Measurements from ENCODE around the gene PATJ.
"Not testable (repeated sequence)": the region's sequence is repeated elsewhere in the genome, so short reads cannot be mapped to it uniquely, and the experiment has no call there.

The PATJ gene

DNA sequence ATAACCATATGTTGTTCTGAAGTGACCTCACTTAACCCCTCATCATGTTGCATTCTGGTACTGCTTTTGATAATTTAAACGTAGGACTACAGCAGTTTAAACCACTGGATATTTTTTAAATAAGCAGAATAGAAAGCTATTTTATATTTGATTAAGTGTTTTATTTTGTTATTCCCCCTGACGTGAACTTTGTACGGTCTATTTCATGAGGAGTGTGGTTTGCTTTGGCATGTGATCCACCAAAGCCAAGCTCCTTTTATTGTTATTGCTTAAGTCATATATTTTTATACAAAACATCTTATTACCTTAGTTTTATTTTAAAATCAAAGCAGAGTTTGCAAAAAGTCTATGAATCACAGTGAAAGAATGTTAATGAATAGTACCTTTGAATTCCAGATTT lies 351.0 kb downstream of the PATJ start:
- no peak for DNase-seq (ENCODE audit: low read depth)

DNA sequence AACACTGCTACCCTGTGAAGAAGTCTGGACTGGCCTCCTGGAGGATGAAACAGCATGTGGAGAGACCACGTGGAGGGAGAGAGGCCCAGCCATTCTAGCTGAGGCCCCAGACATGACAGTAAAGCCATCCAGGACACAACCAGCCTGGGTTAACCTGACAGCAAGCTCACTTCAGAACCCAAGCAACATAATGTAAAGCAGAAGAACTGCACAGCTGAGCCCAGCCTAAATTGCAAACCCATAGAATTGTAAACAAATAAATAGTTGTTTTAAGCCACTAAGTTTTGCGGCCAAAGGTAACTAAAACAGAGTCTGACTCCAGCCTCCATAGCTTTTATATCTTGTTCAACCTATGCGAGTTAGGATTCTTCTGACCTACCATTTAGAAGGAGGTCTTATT lies 355.2 kb downstream of the PATJ start:
- DNase-seq (ENCODE audit: low read depth) = no peak

DNA sequence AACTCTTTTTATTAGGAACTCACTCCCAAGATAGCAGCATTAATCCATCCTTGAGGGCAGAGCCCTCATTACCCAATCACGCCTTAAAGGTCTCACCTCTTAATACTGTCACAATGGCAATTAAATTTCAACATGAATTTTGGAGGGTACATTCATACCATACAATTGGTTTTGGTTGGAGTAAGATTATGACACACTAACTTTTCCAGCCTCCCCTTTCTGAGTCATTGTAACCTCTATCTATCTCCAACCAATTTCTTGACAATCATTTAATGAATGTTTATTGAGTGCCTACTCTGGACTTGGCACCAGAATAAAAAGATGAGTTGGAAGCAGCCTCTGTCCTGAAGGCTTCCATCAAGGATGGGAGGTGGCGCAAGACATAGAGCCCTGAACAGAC lies 358.2 kb downstream of the PATJ start:
- no peak for DNase-seq (ENCODE audit: low read depth)

DNA sequence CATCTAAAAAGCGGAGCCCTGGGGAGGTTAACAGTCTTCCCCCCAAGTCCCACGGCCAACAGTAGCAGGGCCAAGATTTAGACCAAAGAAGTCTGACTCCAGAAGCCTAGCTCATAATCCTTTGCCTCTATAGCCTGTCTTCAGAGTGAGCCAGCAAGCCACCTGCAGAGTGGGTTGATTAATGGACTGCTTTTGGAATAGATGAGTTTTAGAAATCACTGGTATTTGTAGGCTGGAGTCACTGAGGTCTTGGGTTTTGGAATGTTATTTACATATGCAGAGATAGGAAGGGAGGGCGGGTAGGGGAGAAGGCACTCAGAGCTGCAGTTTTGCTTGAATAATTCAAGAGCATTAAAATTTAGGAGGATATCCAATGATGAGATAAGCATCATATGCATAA lies 361.6 kb downstream of the PATJ start:
- DNase-seq (ENCODE audit: low read depth) = no peak

DNA sequence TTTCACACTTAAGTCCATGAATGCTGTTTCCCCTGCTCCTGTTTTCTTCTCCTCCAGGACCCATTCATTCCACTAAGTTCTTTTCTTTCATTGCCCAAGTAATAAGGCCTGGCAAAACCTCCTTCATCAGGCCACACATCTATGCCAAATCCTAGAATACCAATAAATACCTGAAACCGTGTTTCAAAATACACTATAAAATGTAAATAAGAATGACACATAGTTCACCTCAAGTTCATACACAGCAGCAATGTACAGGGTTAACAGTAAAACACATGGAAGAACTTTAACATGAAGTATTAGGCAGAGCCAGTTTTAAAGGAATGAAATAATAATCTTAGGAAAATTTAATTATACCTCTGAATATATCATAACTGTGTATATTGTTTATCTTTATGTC lies 365.6 kb downstream of the PATJ start:
- DNase-seq (ENCODE audit: low read depth) = no peak

DNA sequence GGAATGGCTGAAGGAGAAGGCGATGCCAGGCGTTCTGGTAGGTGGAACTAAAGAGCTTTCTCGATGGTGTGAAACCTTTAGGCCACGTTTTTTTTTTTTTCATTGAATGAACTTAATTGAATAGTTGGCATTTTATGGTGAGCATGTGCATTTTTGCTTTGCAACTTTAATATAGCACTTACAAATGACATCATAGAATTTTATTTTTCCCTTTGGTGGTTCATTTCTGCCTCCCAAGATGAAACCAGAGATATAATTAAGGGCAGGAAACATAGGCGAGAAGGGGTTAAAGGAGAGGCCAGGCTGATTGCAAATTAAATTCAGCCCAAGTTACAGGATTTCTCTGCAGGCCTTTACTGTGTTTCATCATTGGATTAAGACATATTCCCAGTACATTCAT lies 366.8 kb downstream of the PATJ start:
- DNase-seq (ENCODE audit: low read depth) = no peak

DNA sequence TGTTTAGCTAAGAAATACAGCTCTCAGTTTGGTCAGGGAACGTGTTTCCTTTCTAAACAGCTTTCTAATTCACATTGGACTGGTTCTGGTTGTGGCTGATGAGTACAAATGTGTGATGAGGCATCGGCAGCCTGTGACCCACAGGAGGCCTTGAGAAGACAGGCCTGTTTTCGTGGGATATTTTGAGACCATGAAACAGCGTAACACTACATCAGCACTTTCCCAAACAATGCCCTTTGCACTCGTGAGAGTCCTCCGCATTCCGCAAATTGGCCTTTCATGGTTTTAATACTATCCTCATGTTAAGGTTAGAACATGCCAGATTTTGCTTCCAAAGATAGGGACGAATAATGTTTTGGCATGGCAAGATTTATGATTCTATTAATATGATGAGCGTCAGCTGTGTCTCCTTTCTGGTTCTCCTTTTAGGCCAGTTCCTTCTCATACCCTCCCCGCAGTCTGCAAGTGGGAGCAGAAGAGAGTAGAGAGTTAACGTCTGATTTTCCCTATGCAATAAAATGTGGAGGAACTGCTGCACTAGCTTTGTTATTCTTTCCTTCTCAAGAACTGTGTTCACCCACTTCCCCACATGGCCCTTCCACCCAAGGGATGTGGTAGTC lies 368.0 kb downstream of the PATJ start:
- DNase-seq (ENCODE audit: low read depth) = no peak

DNA sequence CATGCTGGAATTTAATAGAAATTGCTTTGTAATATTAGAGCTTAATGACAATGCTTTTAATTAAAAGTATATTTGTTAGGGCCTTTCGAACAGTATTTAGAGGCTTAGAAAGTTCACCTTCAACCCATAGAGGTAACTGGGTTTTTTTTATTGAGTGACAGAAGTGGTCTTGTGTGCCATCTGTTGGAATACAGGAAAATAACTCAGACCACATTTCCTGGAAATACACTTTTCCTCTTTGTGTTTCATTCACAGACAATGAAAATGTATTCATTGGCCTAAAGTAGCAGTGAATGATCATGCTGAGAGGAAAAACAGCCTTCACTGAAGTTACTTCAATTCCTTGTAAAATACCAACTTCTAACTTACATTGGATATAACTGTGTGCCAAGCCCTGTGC lies 368.8 kb downstream of the PATJ start:
- DNase-seq (ENCODE audit: low read depth) = no peak

DNA sequence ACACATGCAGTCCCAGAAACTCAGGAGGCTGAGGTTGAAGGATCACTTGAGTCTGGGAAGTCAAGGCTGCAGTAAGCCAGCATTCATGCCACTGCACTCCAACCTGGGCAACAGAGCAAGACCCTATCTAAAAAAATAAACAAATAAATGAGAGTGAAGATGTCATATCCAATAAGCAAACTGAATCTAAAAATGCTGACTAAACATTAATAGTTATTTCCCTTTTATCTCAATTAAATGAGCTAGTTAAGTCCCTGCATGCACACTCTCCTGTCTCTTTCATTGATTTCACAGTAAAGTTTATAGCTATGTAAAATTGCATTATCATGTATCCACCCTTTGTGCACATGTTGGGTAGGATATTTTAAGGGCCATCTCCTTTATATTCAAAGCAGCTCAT lies 371.2 kb downstream of the PATJ start:
- DNase-seq (ENCODE audit: low read depth) = no peak

DNA sequence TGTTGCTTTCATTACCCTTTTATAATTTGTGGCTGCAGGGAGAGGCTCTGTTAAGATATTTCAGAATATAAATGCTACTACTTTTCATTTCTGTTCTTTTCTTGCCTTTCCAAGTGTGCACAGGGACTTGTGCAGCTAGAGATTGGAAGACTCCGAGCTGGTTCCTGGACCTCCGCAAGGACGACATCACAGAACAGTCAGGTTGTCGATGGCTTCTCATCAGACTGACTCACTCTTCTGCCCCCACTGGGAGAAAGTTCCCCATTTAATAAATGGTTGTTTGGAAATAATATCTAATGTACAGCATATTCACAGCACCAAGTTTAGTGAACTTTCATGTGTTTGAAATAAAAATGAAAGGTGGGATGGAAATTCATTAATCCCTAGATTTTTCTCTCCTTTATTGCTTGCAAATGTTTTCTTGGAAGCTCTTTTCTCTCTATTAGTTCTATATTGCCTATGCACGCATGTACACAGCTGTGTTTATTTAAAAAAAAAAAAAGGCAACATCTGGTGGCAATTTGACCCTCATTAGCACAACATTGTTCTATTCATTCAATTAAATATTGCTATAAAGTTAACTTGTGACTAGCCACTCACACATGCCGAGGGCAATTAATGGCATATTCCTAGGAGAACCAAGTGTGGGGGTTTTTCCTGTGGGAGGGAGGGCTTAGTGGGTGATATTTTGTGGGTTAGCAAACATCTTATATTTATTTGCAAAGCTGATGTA lies 374.9 kb downstream of the PATJ start:
- DNase-seq (ENCODE audit: low read depth) = no peak

DNA sequence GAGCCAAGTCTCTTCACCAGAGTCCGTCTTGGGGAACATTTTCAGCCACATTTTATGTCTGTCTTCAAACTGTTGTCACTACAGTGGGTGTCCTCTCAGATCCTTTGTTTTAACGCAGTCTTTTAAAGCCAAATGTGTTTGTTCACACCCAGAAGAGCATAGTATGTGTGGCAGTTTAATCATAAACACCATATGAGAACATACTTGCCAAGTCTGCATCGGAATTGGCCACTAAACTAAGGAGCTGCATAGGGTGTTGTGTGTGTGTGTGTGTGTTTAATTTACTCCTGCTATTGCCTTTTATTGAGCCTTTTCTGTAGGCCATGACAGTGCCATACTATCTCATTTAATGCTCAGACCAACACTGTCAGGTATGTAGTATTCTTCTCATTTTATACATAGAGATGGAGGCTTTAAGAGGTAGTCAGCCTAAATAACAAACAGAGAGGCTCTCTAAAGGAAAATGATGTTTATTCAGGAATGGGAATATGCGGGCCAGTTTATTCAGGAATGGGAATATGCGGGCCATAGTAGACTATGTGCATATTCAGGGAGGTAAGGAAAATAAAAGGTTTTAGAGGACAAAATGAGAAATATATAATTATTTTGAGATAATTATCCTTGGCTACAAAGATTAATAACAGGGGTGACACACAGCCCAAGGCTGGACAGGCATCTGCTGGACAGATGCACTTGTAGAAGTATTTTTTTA lies 384.5 kb downstream of the PATJ start:
- DNase-seq (ENCODE audit: low read depth) = no peak

DNA sequence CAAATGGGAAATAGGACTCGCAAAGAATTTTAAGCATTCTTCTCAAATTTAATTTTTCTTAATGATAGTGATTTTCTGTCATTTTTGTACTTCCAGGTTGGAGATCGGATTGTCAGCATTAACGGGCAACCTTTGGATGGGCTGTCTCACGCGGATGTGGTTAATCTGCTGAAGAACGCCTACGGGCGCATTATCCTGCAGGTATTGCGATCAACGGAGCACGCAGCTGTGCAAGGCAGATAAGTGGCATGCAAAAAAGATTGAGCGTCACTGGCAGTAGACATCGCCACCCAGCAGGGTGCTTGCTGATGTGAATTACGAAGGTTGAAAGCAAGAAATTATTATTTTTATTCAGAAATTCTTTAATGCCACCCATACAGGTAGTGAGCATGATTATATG lies 386.5 kb downstream of the PATJ start:
- DNase-seq (ENCODE audit: low read depth) = no peak

DNA sequence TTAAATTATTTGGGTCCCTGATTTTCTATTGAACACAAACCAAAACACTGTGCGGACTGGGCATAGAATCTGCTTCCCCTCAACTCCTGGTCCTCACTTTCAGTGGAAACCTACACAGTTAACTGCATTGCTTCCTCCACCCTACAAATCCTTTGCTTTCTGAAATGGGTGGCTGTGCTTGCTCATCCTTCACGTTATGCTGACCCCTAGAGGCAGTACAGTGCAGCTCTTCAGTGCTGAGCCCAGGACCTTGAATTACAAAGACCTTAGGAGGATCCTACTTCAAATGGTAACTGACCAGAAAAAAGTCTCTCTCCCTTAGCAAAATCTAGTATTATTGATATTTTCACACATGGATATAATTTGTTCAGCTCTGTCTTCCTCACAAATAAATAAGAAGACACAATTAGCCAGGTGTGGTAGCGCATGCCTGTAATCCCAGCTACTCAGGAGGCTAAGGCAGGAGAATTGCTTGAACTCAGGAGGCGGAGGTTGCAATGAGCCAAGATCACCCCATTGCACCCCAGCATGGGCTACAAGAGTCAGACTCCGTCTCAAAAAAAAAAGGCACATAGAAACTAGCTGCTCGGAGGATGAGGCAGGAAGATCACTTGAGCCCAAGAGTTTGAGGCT lies 388.9 kb downstream of the PATJ start:
- DNase-seq (ENCODE audit: low read depth) = no peak

DNA sequence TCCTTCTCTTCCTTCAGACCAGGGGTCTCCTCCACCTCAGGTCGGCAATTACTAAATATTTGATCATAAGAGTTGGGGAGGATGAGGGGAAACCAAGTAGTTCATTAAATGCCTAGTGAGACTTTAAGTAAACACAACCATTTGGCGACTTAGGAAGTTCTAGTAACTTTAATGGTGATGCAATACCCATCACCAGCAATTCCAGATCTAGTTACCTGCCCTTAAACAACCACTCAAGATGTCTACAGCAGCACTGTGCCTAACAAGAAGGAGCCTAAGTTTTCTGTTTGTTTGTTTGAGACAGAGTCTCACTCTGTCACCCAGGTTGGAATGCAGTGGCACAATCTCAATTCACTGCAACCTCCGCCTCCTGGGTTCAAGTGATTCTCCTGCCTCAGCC lies 395.7 kb downstream of the PATJ start:
- DNase-seq (ENCODE audit: low read depth) = no peak

DNA sequence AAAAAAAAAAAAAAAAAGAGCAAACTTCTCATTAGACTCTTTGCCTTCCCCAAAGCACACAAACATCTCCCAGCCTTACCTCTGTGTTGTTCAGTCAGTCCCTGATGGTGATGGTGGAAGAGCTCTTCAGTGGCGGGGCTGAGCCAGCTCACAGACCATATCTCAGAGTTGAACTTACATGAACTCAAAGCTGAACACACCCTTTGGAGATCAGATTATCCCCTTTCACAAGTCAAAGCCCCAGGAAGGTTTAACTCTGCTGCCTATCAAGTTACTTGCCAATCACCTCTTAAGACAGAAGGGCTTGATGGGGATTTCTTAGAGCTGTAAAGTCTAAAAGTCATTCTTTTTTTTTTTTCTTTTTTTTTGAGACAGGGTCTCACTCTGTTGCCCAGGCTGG lies 397.1 kb downstream of the PATJ start:
- DNase-seq (ENCODE audit: low read depth) = no peak

DNA sequence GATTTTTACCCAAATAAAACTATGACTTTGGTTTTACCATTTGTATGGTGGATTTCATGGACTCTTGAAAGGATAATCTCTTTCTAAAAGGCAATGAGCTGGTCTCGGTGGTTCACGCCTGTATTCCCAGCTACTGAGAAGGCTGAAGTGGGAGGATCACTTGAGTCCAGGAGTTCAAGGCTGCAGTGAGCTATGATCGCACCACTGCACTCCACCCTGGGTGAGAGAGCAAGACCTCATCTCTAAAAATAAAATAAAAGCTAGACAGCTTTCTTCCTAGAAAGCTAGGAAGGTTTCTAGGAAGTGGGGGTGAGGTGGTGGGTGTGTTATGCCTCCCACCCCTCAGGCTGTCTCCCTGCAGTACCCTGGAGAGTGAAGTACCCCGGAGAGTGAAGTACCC lies 398.4 kb downstream of the PATJ start:
- no peak for DNase-seq (ENCODE audit: low read depth)

DNA sequence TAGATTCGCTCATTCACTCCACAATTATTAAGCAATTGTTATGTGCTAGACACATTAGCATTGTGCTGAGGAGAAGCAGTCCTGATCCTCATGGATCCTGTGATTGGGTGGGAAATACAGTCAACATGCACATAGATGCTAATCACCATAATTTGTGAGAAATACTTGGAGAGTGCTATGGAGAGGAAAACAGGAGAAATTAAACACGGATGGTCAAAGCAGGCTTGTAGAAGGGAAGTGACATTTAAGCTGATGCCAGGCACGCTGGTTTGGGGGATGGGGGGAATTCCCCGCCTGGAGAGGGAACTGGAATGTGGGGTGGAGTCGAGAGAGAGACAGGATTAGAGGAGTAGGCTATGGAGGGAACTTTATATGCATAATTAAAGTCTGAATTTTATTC lies 400.2 kb downstream of the PATJ start:
- DNase-seq (ENCODE audit: low read depth) = no peak

DNA sequence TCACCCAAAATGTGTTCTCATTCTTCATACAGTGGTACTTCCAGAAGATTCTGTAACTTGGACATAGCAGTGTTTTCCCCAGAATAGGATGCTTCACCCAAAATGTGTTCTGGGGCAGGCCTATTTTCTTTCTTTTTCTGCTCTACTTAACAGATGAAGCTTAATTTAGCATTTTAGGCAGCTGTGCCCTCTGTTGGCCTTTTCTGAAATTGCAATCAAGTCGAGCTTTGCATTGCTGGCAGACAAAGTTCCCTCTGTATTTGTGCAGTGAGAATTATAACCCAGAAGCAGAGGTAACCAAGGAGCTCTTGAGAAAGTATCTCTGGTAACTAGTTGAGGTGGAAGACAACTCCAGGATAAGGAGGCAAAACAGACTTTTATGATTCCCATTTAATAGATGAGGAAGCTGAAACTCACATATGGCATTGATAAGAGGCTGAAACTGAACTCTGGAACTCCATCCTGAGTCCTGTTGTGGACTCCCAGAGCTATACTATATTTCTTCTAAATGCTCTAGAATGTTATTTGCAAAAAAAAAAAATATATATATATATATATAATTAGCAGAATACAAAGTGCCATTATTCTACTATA lies 402.1 kb downstream of the PATJ start:
- DNase-seq (ENCODE audit: low read depth) = no peak

DNA sequence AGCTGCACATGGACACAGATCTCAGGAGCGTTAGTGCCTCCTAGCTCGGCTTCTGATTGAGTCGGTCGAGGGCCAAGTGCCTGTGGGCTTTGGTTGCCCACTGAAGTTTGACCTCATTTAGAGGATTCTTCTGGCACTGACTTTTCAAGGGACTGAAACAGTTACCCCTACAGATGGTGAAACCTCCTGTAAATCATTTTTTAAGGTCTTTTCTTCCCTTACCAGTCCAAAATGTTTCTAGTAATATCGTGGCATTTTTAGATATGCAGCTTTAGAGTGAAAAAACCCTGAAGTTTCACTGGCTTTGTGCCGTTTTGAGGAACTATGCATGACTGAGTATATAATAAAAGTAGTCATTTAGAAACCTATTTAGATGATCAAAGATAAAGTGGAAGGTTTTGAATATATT lies 417.7 kb downstream of the PATJ start:
- DNase-seq (ENCODE audit: low read depth) = no peak

DNA sequence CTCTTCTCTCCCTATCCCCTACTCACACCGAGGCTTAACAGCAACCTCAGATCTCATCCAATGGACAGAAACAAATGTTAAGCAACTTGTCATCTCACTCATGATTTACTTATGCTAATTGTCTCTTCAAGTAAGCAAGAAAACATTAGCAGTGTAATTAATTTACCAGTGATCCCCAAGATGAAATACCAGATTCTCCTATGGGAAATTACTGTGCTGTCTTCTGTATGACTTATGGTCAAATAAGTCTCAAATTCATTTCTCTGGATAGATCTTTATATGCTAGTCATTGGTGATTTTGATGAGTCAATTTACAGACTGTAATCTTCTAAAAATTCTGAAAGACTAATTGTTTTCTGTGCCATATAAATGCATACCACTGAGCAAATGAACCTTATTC lies 419.4 kb downstream of the PATJ start:
- DNase-seq (ENCODE audit: low read depth) = no peak

DNA sequence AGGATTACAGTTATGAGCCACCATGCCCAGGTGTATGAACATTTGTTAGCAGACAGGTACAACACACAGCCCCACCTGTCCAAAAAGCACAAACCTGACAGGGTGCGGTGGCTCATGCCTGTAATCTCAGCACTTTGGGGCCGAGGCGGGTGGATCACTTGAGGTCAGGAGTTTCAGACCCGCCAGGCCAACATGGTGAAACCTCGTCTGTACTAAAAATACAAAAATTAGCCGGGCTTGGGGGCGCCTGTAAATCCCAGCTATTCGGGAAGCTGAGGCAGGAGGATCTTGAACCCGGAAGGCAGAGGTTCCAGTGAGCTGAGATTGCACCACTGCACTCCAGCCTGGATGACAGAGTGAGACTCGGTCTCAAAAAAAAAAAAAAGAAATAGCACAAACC lies 428.1 kb downstream of the PATJ start:
- DNase-seq (ENCODE audit: low read depth) = not testable (repeated sequence)

DNA sequence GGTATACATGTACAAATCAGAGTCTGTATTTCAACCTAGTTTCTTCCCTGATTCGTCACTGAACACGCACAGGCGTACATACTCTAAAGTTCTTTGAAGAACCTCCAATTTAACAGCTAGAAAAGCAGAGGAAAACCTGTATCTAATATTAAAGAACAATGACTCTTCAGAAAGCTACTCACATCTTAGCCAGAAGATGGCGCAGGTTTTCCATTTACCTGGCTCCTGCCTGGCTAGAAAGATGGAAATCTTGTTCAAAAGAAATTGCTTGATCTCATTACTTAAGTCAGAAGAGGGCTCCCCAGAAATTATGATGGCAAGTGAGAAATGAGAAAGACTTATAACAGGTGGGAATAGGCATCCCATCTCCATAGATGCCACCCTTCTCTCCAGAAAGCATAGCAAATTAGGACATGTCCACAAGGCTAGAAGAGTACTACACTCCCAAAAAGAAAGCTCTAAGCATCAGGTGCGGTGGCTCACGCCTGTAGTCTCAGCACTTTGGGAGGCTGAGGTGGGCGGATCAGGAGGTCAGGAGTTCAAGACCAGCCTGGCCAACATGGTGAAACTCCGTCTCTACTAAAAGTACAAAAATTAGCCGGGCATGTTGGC lies 433.4 kb downstream of the PATJ start:
- DNase-seq (ENCODE audit: low read depth) = peak; percentile 6

Data from non-pigmented ciliary epithelial cell (primary cell).